AG08396 (cell line): ENCODE results near the gene CTNNA3.

Experiments
- DNase-seq: peaks from one replicate; pipeline ENCODE4 v3.0.0; 2012; ENCODE audit warnings: low spot score, mixed read lengths

Gene CTNNA3

DNA sequence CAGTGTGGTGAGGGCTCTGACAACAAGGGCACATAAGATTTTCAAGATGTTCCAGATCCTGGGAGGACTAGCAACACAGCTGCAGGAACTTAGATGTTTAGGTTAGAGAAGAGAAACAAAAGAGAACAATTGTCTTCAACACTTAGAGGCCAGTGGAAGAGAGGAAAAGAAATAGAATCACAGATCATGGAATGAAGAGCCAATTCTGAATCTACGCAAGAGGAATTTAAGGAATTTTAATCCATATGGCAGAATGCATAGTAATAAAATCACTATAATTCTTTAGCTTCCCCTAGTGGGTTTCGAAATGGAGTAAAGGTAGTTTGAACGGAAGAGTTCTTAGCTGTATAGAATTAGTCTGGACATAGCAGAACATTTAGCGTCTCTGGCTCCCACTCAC, 884.8 kb downstream of the CTNNA3 start:
- no peak for DNase-seq

DNA sequence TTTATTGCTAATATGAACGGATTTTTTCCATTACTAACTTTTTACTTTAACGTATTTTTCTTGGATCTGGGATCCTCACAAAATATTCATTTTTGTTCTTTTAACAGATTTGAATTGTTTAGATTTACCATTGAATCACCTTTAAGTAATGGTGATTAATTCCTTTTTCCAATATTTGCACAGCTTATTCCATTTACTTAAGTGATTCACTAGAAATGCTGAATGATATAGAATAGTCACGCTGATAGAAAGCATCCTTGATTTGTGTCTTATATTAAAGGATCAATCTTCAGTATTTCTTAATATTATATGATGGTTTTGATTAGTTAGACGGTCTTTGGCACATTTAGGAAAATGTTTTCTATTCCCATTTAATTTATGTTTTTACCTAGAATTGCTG, 886.6 kb downstream of the CTNNA3 start:
- no peak for DNase-seq

DNA sequence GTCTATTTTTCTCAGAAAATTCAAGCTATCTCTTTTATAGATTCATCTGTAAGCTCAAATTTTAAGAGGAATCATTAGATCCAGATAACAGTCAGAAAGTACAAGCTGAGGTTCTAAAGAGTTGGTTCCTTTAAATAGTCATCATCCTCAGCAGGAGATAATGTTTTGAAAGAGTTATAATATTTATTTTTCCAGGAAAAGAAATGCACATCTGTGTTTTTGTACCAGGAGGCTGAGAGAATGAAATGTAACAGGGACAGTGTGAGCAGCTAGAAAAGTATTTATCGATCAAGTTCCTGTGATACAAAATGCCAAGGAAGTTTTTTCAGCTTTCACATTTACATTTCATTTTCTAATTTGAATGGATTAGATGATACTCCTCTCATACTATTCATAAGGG, 890.4 kb downstream of the CTNNA3 start:
- DNase-seq = no peak

DNA sequence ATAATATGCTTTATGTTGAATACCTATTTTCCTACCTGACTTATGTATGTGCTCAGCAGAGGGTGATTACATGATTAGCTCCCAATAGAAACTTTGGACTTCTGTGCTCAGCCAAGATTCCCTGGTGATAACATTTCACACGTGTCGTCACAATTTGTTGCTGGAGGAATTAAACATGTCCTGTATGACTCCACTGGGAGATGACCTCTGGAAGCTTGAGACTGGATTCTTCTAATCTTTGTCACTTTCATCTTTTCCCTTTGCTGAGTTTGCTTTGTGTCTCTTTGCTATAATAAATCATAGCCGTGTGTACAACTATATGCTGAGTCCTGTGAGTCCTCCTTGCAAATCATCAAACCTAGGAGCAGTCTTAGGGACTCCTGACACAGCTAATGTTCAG, 891.0 kb downstream of the CTNNA3 start:
- no peak for DNase-seq

DNA sequence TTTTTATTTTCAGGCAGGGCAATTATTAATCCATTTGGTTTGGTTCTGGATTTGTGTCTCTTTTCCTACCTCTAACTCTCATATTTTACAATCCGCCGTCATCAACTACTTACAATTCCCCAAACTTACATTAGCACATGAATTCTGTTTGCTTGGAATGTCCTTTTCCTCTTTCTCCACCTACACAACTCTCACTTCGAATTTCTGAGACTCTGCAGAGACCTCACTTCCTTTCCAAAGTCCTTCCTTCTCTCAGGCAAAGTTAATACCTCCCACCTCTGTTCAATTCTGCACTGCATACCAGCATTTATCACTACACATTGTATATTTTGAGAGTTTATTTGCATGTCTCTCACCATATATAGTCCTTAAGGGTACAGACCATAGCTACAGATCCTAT, 892.8 kb downstream of the CTNNA3 start:
- DNase-seq = no peak

DNA sequence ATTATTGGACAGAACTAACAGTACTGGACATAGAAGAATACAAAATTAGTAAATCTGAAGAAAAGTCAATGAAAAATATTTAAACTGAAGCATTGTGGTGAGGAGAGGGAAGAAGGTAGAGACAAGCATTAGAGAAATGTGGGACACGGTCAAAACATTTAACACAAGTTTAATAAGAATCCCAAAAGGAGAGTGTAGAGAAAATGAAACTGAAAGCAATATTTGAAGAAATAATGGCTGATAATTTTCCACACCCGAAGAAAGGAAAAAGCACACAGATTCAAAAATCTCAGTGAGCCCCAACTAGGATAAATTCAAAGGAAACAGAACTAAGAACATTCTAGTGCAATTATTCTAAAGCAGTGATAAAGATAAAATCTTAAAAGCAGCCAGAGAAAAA, 896.5 kb downstream of the CTNNA3 start:
- no peak for DNase-seq

DNA sequence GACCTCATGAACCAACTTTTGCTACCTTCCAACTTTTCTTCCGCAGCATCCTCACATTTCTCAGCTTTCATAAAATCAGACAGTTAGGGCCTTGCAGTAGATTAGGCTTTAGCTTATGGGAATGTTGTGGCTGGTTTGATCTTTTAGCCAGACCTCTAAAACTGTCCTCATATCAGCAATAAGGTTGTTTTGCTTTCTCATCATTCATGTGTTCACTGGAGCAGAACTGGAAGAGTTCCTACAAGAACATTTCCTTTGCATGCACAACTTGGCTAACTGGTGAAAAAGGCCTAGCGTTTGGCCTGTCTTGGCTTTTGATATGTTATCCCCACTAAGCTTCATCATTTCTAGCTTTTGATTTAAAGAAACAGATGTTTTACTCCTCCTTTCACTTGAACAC, 900.1 kb downstream of the CTNNA3 start:
- no peak for DNase-seq

DNA sequence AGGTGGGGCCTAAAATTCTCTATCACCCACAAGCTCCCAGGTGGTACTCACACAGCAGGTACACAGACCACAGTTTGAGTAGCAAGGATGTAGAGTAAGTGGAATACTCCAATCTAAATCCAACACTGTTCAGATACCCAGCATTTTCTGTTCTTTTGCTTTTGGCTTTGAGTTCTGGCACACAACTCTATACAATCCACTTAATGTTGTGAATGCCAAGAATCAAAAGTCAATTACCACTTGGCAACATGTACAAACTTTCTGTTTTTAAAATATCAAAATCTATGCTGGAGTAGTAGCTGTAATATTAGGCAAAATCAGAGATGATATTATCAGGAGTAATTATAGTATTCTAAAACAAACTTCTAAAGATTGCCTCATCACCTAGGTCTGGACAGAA, 903.6 kb downstream of the CTNNA3 start:
- DNase-seq = no peak

DNA sequence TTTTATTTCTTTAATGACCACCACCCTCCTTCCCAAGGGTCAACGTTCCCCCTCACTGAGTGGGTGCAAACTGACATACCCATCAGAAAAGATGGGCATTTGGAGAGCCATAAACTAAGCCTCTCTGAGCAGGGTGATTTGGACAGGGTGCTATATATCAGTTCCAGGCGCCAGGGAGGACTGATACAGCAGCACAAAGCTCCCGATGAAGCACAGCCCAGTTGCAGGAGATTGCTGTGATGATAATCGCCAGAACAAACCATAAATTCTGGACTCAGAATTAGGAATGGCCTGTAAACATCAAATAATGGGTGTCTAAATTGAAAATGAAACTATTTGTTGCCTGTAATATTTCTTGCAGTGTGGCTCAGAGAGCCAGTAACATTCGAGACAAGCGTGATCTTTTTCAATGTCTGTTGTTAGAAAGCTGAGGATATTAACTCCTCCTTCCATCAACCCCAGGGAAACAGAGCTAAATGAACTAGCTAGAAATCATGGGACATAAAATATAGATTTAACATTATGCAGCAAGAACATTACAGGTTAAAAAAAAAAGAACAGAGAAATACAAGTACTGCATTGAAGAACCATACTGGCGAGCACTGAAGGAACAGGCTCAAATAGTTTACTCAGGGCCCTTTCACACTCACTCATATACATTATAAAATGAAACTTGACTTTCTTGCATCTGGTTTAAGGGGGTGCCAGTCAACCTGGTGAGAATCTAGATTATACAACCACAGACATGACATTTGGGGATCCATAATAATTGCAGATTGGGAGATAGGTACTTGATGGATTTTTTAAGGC, 907.6 kb downstream of the CTNNA3 start:
- no peak for DNase-seq

DNA sequence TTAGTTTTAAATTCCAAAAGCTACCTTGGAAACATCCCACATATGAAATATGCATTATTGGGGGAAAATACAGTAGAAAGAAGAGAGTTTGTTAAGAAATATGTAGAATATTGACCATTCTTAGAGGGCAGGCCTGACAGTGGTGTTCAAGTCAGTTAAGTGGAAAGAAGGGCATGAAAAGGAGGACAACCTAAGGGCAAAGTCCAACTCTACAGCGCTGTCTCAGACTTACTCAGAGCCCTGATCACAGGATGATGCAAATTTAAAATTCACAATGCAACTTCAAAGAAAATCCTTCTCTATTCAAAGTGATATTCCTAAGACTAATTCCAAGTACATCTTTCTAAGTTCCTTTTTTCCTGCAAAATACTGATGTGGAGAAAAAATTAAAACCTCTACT, 909.3 kb downstream of the CTNNA3 start:
- DNase-seq = no peak

DNA sequence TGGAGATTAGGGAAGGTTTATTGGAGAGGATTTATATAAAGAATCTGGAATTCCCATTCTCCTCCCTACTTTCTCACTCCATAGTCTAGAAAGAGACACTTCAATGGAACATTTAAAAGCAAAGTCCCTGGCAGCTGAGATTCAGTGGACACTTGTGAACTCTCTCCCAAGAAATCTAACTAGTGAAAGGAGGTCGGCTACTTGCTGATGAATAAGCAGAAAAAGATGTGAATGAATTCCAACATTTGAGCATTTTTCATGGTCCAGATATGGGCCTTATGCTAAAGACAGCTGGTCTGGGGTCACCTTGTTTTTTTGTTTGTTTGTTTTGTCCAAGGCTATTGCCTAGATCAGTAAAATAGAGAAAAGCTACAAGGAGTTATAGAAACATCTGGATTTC, 911.2 kb downstream of the CTNNA3 start:
- DNase-seq = no peak

DNA sequence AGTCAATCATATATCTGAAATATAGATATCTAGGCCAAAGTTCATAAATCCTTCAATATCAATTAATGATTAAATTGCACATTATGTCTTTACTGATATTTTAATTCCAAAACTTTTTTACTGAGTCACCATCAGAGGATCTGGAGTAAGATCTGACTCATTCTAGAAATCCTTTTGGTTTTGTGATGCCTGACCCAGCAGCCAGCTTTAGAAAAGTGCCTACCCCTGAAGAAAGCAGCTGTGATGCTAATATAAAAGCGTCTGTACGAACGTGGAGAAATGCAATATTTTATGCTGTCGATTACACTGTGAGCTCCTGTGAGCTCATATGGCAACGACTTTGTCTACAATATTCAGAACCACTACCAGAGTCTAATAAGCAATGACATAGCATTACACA, 912.7 kb downstream of the CTNNA3 start:
- no peak for DNase-seq

DNA sequence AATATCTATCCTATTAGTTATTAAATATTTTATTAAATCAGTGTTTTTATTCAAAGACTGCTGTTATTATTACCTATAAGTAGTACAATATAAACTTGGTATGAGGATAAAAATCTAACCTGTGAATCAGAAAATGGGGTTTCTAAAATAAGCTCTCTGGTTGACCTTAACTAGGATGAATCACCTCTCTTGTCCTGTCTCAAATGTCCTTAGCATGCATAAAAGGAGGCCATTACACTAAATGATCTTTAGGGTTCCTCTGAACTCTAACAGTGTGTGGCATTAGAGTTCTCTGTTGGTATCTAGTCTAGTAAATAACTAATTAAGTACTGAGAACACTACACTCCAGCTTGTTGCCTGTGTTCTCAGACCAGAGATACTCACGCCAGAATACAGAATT, 913.2 kb downstream of the CTNNA3 start:
- DNase-seq = no peak

DNA sequence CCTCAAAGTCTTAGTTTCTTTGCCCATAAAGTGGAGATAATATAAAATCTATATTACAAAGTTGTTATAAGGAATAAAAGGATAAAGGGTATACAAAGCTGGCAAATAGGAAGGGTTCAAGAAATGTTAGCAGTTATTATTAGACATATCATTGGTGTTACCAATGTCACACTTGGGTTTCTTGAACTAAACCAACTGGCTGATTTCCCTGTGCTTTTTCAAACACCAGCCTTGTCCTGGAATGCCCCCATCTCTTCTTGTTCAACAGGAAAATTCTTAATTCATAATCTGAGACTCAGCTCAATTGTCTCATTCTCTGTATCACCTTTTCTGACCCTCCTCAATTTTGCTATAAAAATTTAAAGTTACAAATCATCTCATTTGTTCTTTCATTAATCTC, 913.9 kb downstream of the CTNNA3 start:
- no peak for DNase-seq

DNA sequence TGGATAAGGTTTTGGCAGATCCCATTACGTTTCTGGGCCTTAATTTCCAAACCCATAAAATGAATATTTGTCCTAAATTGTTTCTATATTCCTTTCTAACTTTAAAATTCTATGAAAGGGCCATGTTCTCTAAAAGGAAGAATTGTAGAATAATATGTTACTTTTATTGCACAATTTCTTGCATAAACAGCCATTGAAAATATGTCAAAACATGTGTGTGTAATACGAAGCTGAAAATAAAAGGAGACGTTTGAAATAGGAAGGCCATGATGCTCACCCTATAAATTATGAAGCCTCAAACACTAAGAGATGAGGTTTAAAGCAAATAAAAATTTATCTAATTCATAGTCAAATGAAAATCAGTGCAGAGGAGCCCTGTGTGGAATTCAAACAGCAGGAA, 915.2 kb downstream of the CTNNA3 start:
- no peak for DNase-seq

DNA sequence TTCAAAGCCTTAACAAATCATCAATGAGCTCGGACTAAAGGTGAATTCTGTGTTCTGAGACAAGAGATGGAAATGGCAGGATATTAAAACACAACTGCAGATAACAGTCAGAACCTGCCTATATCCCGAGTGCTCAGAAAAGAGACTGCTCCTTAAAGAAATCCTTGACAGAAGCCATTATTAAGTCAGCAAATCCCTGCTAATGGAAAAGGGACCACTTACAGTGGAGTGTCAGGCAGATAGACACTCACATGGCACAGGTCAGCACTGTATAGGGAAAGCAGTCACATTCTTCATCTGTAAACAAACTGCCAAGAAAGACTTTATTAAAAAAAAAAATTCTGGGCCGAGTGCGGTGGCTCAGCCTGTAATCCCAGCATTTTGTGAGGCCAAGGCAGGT, 917.6 kb downstream of the CTNNA3 start:
- no peak for DNase-seq

DNA sequence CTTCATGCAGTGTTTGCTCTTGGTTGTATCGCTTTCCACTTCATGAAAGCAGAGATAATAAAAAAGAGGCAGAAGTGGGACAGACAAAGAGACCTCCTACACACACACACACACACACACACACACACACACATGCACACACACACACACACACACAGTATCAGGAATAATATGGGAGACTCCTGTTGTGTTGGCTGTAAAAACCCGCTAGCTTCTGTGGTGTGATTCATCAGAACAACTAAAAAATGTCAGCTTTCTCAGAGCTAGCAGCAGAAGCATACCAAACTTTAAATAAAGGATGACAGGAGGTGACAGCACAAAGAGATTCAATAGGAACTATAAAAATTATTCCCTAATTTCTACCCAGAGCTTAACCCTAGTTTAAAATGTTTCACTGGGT, 918.3 kb downstream of the CTNNA3 start:
- DNase-seq = no peak

DNA sequence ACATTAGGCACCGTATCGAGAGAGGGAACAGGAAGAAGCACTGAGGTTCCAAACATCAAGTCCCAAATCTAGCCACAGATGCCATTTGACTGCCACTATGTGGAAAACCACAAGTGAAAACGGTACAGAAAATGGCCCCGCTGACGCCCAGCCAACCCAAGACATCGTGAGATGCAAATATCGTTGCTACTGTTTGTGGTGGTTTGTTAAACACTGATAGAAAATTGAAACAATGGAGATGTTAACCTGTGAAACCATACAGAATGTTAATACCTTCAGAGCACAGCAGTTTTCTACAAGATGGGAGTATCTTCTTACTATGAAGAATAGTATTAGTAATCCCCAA, 922.5 kb downstream of the CTNNA3 start:
- no peak for DNase-seq

DNA sequence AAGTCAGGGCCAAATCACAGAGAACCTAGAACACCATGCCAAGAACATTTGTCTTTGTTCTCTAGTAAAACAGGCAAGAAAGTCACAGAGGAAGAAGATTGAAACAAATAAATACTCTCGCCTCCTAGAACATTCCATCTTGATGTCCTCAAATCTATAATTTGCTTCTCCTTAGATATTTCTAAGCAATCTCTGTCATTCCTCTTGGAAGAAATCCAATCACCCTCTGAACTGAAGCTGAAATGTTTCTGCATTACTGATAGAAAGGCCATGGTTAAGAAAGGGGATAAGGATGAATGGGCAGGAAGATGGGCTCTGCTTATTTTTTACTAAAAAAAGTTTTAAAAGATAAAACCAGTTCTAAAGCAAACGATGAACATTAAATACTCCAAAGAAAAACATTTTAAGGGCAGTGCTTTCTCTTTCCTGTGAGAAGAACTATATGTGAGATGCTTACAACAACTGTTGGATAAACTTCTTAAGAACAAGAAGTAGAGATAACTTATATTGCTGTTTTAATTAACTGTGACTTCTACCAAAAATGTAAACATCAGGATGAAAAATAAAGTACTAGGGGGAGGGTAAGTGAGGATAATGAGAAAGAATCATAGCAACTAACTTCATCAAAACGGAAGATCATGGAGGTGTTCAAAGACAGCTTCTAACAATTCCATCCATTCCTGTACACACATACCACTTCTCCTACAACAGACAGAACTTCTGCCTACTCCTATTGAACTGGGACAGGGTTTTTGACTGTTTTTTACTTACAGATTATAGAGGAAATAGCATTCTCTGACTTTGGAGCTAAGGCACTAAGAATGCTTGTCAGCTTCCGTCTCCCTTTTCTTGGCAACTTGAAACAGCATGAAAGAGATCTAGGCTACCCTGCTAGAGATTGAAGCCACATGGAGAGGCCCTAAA, 923.2 kb downstream of the CTNNA3 start:
- no peak for DNase-seq

DNA sequence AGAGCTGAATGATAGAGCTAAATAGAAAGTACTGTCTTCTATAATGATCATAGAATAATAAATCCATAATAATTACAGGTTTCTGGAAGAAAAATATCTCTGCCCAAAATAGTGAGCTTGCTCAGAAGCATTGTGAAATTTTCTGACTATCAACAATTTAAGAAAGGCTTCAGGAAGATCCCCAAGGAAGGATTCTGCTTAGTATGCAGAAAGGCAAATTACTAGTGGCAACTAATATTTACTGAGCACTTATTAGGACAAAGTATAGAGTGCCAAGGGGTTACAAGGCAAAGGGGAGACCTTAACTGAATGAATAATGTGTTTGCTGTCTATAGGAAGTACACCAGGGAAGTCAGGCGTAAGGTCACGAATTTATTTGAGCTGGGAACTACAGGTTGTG, 928.3 kb downstream of the CTNNA3 start:
- DNase-seq = no peak

DNA sequence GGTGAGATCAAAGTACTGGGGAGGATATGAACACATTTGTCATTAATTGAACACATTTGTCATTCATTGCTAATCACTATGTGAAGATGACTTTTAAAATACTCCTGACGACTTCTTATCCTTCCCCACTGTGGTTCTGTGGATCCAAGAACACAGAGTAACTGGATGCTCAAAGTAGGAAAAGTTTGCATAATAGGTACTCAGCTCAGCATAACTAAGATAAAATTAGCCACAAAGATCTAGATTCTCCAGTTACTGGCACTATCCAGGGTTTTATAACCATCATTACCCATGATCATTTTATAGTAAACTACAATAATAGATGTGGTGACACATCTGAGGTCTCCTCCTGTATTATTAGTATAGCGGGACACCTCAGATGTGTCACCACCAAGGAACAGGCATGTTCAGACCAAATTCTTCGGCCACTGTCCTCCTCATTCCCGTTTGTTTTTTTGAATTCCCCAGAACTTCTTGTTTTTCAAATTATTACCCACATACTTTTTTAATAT, 933.7 kb downstream of the CTNNA3 start:
- DNase-seq = no peak

DNA sequence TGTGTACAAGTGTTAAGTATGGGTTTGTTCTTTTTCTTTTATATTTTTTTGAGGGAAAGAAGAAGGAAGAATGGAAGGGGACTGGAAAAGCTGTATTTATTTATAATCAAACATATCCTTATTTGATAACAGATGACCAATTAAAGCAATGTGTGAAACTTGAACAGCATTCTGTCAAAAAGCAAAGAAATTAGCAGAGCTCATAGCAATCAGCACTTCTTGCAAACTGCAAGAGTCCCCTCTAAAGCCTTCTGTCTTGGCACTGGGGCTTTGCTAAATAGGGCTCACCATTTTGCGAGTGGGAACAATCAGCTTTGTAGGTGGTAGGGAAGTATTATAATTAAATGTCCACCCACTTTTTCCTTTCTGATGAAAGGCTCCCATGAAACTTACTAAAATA, 935.1 kb downstream of the CTNNA3 start:
- DNase-seq = no peak

DNA sequence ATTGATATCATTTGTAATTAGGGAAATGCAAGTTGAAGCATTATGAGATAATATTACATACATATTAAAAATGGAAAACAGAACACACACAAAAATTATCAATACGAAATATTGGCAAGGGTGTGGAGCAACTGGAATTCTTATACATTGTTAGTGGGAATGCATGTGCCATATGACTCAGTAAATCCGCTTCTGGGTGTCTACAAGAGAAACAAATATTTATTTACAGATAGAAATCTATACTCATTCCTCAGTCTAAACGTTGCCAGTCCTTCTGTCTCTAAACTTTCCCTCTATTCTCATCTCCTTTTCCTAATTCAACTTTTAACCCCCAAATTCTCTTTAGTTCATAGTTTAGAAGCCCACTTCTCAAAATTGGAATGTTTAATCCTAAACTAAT, 940.5 kb downstream of the CTNNA3 start:
- no peak for DNase-seq
